ENCODE results near the gene ACVRL1.

ACVRL1 gene

DNA sequence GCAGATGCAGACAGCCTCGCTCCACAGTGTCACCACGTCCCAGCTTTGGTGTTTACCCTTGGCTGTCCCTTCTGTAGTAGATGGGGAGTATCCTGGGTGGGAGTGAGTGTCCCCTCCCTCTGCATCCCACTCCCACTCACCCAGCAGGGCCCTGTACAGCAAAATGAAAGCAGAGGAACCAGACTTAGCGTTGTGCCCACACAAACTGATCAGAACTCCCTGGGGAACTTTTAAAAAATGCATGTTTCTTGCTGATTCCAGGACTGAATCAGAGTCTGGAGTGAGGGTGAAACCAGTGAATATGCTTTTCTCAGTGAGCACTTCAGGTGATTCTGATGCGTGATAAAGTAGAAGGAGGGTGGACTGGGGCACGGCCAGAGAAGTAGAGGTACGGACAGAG lies 2.9 kb downstream of the ACVRL1 start:
- H3K9me3 Mint-ChIP-seq = no peaks in the 10 kb centered on the region
- TF ChIP-seq, protein P1, sequence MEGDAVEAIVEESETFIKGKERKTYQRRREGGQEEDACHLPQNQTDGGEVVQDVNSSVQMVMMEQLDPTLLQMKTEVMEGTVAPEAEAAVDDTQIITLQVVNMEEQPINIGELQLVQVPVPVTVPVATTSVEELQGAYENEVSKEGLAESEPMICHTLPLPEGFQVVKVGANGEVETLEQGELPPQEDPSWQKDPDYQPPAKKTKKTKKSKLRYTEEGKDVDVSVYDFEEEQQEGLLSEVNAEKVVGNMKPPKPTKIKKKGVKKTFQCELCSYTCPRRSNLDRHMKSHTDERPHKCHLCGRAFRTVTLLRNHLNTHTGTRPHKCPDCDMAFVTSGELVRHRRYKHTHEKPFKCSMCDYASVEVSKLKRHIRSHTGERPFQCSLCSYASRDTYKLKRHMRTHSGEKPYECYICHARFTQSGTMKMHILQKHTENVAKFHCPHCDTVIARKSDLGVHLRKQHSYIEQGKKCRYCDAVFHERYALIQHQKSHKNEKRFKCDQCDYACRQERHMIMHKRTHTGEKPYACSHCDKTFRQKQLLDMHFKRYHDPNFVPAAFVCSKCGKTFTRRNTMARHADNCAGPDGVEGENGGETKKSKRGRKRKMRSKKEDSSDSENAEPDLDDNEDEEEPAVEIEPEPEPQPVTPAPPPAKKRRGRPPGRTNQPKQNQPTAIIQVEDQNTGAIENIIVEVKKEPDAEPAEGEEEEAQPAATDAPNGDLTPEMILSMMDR (IDR thresholded peaks at IDR 0.05; ENCODE audit: unreplicated experiment in 3 of 3) = no peak
- peaks cover 57% of the 10 kb centered on the region for H3K4me1 Mint-ChIP-seq
- no peaks in the 10 kb centered on the region for H3K36me3 Mint-ChIP-seq (ENCODE audit: low read depth)
- peak overlapping the region; percentile 67 to 87 (median 74) for H3K27ac Mint-ChIP-seq
- H3K4me3 Mint-ChIP-seq = no peak overlapping the region
- H3K27me3 Mint-ChIP-seq (ENCODE audit: low read depth) = peaks cover 12% of the 10 kb centered on the region

DNA sequence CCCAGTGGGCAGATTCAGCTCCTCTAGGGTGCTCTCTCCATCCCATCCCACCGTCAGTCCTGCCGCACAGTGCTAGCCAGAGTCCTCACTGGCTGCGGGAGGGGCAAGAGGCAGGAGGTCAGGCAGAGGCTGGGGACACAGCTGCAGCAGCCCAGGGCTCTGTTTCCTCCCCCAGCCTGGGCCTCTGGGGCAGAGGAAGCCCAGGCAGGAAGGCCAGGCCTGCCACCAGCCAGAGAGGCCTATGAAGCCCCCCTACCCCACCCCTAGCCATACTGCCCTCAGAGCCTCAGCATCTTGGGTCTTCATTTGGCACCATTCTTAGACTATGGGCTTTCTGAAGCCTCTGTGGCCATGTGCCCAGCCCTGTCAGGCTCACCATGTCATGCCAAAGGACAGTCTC lies 3.4 kb downstream of the ACVRL1 start:
- Mint-ChIP-seq H3K36me3 (ENCODE audit: low read depth) (no peaks in the 10 kb centered on the region), H3K27ac (peak overlapping the region; percentile 67 to 87 (median 74)), H3K27me3 (ENCODE audit: low read depth) (peaks cover 12% of the 10 kb centered on the region), H3K4me1 (peaks cover 51% of the 10 kb centered on the region), H3K4me3 (no peak overlapping the region), H3K9me3 (no peaks in the 10 kb centered on the region)
- TF ChIP-seq, protein P1 (IDR thresholded peaks at IDR 0.05; ENCODE audit: unreplicated experiment in 3 of 3) = no peak

GRCh38 chr12:51911307-51911706 lies 4.0 kb downstream of the ACVRL1 start:
- TF ChIP-seq, protein P1 (IDR thresholded peaks at IDR 0.05; ENCODE audit: unreplicated experiment in 3 of 3) = no peak
- H3K27me3 Mint-ChIP-seq (ENCODE audit: low read depth) = peaks cover 12% of the 10 kb centered on the region
- no peak overlapping the region for H3K4me3 Mint-ChIP-seq
- peaks cover 45% of the 10 kb centered on the region for H3K4me1 Mint-ChIP-seq
- no peaks in the 10 kb centered on the region for H3K36me3 Mint-ChIP-seq (ENCODE audit: low read depth)
- H3K27ac Mint-ChIP-seq = peak overlapping the region; percentile 49 to 74 (median 53)
- no peaks in the 10 kb centered on the region for H3K9me3 Mint-ChIP-seq

DNA sequence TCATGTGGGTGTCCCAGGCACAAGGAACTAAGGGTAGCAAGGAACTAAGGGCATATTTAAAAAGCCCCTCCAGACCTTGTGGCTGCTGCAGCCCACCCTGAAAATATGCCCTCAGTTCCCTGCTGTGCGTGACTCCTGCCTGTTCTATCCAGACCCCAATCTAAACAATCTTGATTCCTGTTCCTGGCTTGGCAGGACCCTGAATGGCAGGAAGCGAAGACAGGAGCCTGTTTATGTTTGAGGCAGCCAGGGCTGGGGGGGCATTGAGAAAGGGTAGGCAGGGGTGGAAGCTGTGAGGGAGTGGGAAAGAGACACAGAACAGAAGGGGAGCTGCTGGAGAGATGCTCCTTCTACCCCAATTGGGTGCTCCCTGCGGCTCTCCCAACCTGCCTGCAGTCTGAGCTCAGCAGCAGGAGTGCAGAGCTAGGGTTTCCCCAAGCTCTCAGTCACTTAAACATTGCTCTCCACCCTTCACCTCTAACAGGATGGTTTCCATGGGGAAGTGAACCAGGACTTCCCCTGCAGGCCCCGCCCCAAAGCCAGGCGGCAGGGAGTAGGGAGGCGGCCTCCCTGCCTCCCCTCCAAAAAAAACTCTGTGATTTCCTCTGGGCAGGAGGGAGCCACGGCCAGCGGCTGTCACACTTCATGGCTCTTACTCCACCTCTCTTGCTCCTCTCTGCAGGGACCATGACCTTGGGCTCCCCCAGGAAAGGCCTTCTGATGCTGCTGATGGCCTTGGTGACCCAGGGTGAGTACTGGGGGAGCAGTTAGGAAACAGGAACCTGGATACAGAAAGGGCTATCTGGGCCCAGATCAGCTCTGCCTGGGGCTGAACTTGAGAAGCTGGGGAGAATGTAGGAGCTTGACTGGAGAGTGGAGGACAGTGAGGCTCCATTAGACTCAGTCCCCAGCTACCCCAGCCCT lies 4.7 kb downstream of the ACVRL1 start:
- Mint-ChIP-seq H3K27ac (peak overlapping the region; percentile 49 to 74 (median 53)), H3K4me3 (no peak overlapping the region), H3K27me3 (ENCODE audit: low read depth) (peaks cover 12% of the 10 kb centered on the region), H3K9me3 (no peaks in the 10 kb centered on the region), H3K4me1 (peaks cover 47% of the 10 kb centered on the region), H3K36me3 (ENCODE audit: low read depth) (no peaks in the 10 kb centered on the region)
- TF ChIP-seq, protein P1 (IDR thresholded peaks at IDR 0.05; ENCODE audit: unreplicated experiment in 3 of 3) = no peak

GRCh38 chr12:51913071-51914033 lies 6.0 kb downstream of the ACVRL1 start:
- Mint-ChIP-seq H3K27ac (no peak overlapping the region), H3K27me3 (ENCODE audit: low read depth) (peaks cover 12% of the 10 kb centered on the region), H3K9me3 (no peaks in the 10 kb centered on the region), H3K4me1 (peaks cover 55% of the 10 kb centered on the region), H3K4me3 (no peak overlapping the region), H3K36me3 (ENCODE audit: low read depth) (no peaks in the 10 kb centered on the region)
- TF ChIP-seq, protein P1 (IDR thresholded peaks at IDR 0.05; ENCODE audit: unreplicated experiment in 3 of 3) = no peak

All from nephron (organoid).